Measurements from ENCODE around the gene MCL1. TPM values are rescaled to one million over a fixed set of nuclear protein-coding genes. Genes with fewer than 3 reads are reported as not detected.
A peak's percentile ranks its signal among the peaks of the same experiment; 100 is the strongest.

MCL1 gene
- total RNA-seq, 1 donor from 2014 or later: 154 TPM

GRCh38 chr1:150537732-150538684 is 41.4 kb downstream of the MCL1 start:
- H3K4me1 Mint-ChIP-seq (ENCODE audit: low read depth, unreplicated experiment): no peaks in the 10 kb centered on the region
- H3K4me3 Mint-ChIP-seq (ENCODE audit: unreplicated experiment): no peak overlapping the region
- H3K9me3 Mint-ChIP-seq (ENCODE audit: unreplicated experiment): peaks cover 3% of the 10 kb centered on the region
- no peak overlapping the region for H3K27ac Mint-ChIP-seq (ENCODE audit: unreplicated experiment)
- DNase-seq: peak; percentile 18
- no peaks in the 10 kb centered on the region for H3K36me3 Mint-ChIP-seq (ENCODE audit: unreplicated experiment)
- H3K27me3 Mint-ChIP-seq (ENCODE audit: unreplicated experiment): peaks cover 1% of the 10 kb centered on the region
- no peak for TF ChIP-seq CTCF (IDR thresholded peaks at IDR 0.05; ENCODE audit: partially characterized antibody, unreplicated experiment)

GRCh38 chr1:150536836-150537731 is 42.3 kb downstream of the MCL1 start:
- no peak for TF ChIP-seq CTCF (IDR thresholded peaks at IDR 0.05; ENCODE audit: partially characterized antibody, unreplicated experiment)
- DNase-seq: no peak
- Mint-ChIP-seq H3K27ac (ENCODE audit: unreplicated experiment) (no peak overlapping the region), H3K27me3 (ENCODE audit: unreplicated experiment) (peaks cover 3% of the 10 kb centered on the region), H3K4me1 (ENCODE audit: low read depth, unreplicated experiment) (no peaks in the 10 kb centered on the region), H3K4me3 (ENCODE audit: unreplicated experiment) (no peak overlapping the region), H3K9me3 (ENCODE audit: unreplicated experiment) (peaks cover 1% of the 10 kb centered on the region), H3K36me3 (ENCODE audit: unreplicated experiment) (no peaks in the 10 kb centered on the region)

- no peak overlapping the region for H3K27ac Mint-ChIP-seq (ENCODE audit: unreplicated experiment)
Observed at GRCh38 chr1:150535511-150536287, 43.7 kb downstream of the MCL1 start.

GRCh38 chr1:150534002-150534401 is 45.4 kb downstream of the MCL1 start:
- Mint-ChIP-seq H3K36me3 (ENCODE audit: unreplicated experiment) (no peaks in the 10 kb centered on the region), H3K27me3 (ENCODE audit: unreplicated experiment) (peaks cover 8% of the 10 kb centered on the region), H3K4me1 (ENCODE audit: low read depth, unreplicated experiment) (peaks cover 10% of the 10 kb centered on the region), H3K4me3 (ENCODE audit: unreplicated experiment) (no peak overlapping the region), H3K27ac (ENCODE audit: unreplicated experiment) (no peak overlapping the region), H3K9me3 (ENCODE audit: unreplicated experiment) (peaks cover 7% of the 10 kb centered on the region)
- no peak for DNase-seq
- no peak for TF ChIP-seq CTCF (IDR thresholded peaks at IDR 0.05; ENCODE audit: partially characterized antibody, unreplicated experiment)

More at GRCh38 chr1:150535511-150536287, 43.7 kb downstream of the MCL1 start:
- no peak for DNase-seq
- peaks cover 6% of the 10 kb centered on the region for H3K4me1 Mint-ChIP-seq (ENCODE audit: low read depth, unreplicated experiment)
- no peaks in the 10 kb centered on the region for H3K36me3 Mint-ChIP-seq (ENCODE audit: unreplicated experiment)
- H3K9me3 Mint-ChIP-seq (ENCODE audit: unreplicated experiment): peaks cover 4% of the 10 kb centered on the region
- H3K4me3 Mint-ChIP-seq (ENCODE audit: unreplicated experiment): no peak overlapping the region
- peaks cover 5% of the 10 kb centered on the region for H3K27me3 Mint-ChIP-seq (ENCODE audit: unreplicated experiment)
- TF ChIP-seq CTCF (IDR thresholded peaks at IDR 0.05; ENCODE audit: partially characterized antibody, unreplicated experiment): no peak
